GM12878 (cell line): Measurements from ENCODE around the gene OR51B4. TPM values are rescaled to one million over a fixed set of nuclear protein-coding genes. Genes with fewer than 3 reads are reported as not detected.

Experiments used
- ATAC-seq: fragments of 200-7000 bp; cut with Tn5 transposase; 3 replicates; pipeline ENCODE4 v1.9.1; 2020; ENCODE audit warnings: mild to moderate bottlenecking, moderate library complexity
- BruUV-seq: library from RNA; stranded (reverse); fragments of 400-500 nt; replicated peaks from 2 replicates; lab custom pipeline; 2021; lab: Mats Ljungman, UMichigan
- CTCF ChIA-PET: fragments of 300-600 bp; sonication (Branson Sonifier 250); formaldehyde crosslinking; extraction: SDS; loops from one replicate; lab custom pipeline; 2021; ENCODE audit warnings: inconsistent platforms; lab: Yijun Ruan, JAX
- POLR2A ChIA-PET: fragments of 350-600 bp; formaldehyde crosslinking; extraction: SDS; loops from one replicate; lab custom pipeline; 2021; ENCODE audit warnings: inconsistent platforms; lab: Charles Lee
- RAD21 ChIA-PET: fragments of 300-600 bp; sonication (Branson Sonifier 250); formaldehyde crosslinking; loops from one replicate; lab custom pipeline; 2023; ENCODE audit warnings: antibody characterized with exemption; ENCODE audit not compliant: unreplicated experiment; lab: Charles Lee
- SMC1A ChIA-PET: fragments of 300-600 bp; sonication (Branson Sonifier 250); formaldehyde crosslinking; loops from one replicate; lab custom pipeline; 2023; ENCODE audit not compliant: unreplicated experiment, uncharacterized antibody; lab: Charles Lee
- DNase-seq: peaks from one replicate; pipeline ENCODE4 v3.0.0-alpha.2; 2011; ENCODE audit warnings: low read depth, low spot score
- FAIRE-seq: peaks from 3 replicates; lab custom pipeline; 2011; peaks lifted over from hg19 to GRCh38; lab: Jason Lieb, UNC
- H2AFZ ChIP-seq: 2 replicates; pipeline ENCODE4 v1.6.0; 2011; ENCODE audit warnings: low read depth, low read length, control low read depth; ENCODE audit not compliant: control insufficient read depth
- H3K27ac ChIP-seq: 2 replicates; pipeline ENCODE4 v1.5.1; 2011; ENCODE audit warnings: control low read depth; ENCODE audit not compliant: control insufficient read depth, insufficient read depth
- H3K27me3 ChIP-seq, 2 experiments: replicated peaks in 1 of 2; 2 replicates each; pipeline versions ENCODE4 v1.6.0 to v1.6.1; 2011; ENCODE audit warnings: low read length in 1 of 2; ENCODE audit not compliant: control insufficient read depth in 2 of 2, insufficient read depth in 2 of 2
- H3K36me3 ChIP-seq, 2 experiments: 2 replicates each; pipeline ENCODE4 v1.5.1; 2011; ENCODE audit warnings: low read length in 1 of 2; ENCODE audit not compliant: control insufficient read depth in 2 of 2, insufficient read depth in 2 of 2
- H3K4me1 ChIP-seq: 2 replicates; pipeline ENCODE4 v1.6.1; 2011; ENCODE audit warnings: mild to moderate bottlenecking, low read length, moderate library complexity, mixed read lengths; ENCODE audit not compliant: control insufficient read depth, insufficient read depth
- H3K4me2 ChIP-seq: 2 replicates; pipeline ENCODE4 v1.6.0; 2011; ENCODE audit warnings: control low read depth; ENCODE audit not compliant: control insufficient read depth, insufficient read depth
- H3K4me3 ChIP-seq: fragments of 200-600 bp; sonication (generic); 2 replicates; pipeline ENCODE4 v1.5.1; 2016
- H3K79me2 ChIP-seq: 2 replicates; pipeline ENCODE4 v1.6.0; 2011; ENCODE audit warnings: low read length; ENCODE audit not compliant: control insufficient read depth, insufficient read depth
- H3K9ac ChIP-seq: 2 replicates; pipeline ENCODE4 v1.8.0; 2011; ENCODE audit warnings: low read length, control low read depth, mixed read lengths; ENCODE audit not compliant: control insufficient read depth, insufficient read depth
- H3K9me3 ChIP-seq: replicated peaks from 3 replicates; pipeline ENCODE4 v1.5.1; 2011; ENCODE audit warnings: mild to moderate bottlenecking, low read length; ENCODE audit not compliant: control insufficient read depth, insufficient read depth
- H4K20me1 ChIP-seq: 2 replicates; pipeline ENCODE4 v1.6.0; 2011; ENCODE audit not compliant: control insufficient read depth, insufficient read depth
- CHD2 ChIP-seq: IDR thresholded peaks from 2 replicates; pipeline ENCODE4 v1.6.1; 2011; ENCODE audit warnings: low read depth, low read length, improper control_type of control experiment, borderline replicate concordance
- CREB1 ChIP-seq: IDR thresholded peaks from 2 replicates; pipeline ENCODE4 v1.6.1; 2012; ENCODE audit warnings: low read depth, mild to moderate bottlenecking, inconsistent platforms
- NR2C2 ChIP-seq: IDR thresholded peaks from 2 replicates; pipeline ENCODE4 v1.6.1; 2011; ENCODE audit warnings: borderline replicate concordance, low read depth; ENCODE audit not compliant: control insufficient read depth, insufficient read length
- NR2F1 ChIP-seq: fragments of 450-650 bp; conservative IDR thresholded peaks from 2 replicates; pipeline ENCODE4 v1.6.1; 2017; ENCODE audit warnings: mild to moderate bottlenecking
- SIX5 ChIP-seq: IDR thresholded peaks from 2 replicates; pipeline ENCODE4 v1.6.1; 2011; ENCODE audit warnings: mild to moderate bottlenecking, low read depth, low read length, moderate library complexity; ENCODE audit not compliant: severe bottlenecking
- in situ Hi-C: fragments of 300-500 bp; cut with MboI; formaldehyde crosslinking; loops from 9 replicates; pipeline ENCODE4 v1.14.3; 2018; ENCODE audit warnings: mixed read lengths
- intact Hi-C: fragments of 100-400 bp; cut with micrococcal nuclease; formaldehyde crosslinking; loops from one replicate; pipeline ENCODE4 v1.14.2; 2022; ENCODE audit not compliant: unreplicated experiment
- polyA plus RNA-seq, 11 experiments: library from polyadenylated mRNA; depleted of rRNA in 4 of 11; unstranded in 6 of 11; stranded (reverse) in 5 of 11; fragments of >200 nt; fragmentation: Nextera tagmentation in 4 of 11; fragmentation: Illumina TruSeq in 1 of 11; extraction: Ambion mirVana in 4 of 11; extraction: Trizol in 1 of 11; gene quantifications; 1 replicate in 1 of 11; 2 replicates in 10 of 11; pipeline versions ENCODE4 v1.2.1 to v1.2.3, GENCODE V29; 2011 to 2016; ENCODE audit warnings: inconsistent platforms in 2 of 11, missing spikeins in 2 of 11, low read depth in 1 of 11
- total RNA-seq, 4 experiments: library from RNA; depleted of rRNA in 3 of 4; stranded (reverse); fragments of >200 nt in 3 of 4; fragmentation: Illumina TruSeq in 1 of 4; extraction: Trizol in 1 of 4; gene quantifications; 2 replicates each; pipeline versions ENCODE4 v1.2.1 to v1.2.3, GENCODE V29; 2013 to 2021
- TF ChIP-seq, protein P1 (sequence below): fragments of 450-650 bp; IDR thresholded peaks from 2 replicates; pipeline ENCODE4 v1.6.1; 2017; ENCODE audit warnings: mild to moderate bottlenecking
- TF ChIP-seq, protein P2 (sequence below): fragments of 450-650 bp; IDR thresholded peaks from 2 replicates; pipeline ENCODE4 v1.6.1; 2016; ENCODE audit warnings: mild to moderate bottlenecking, moderate library complexity, borderline replicate concordance
- TF ChIP-seq, protein P3 (sequence below): IDR thresholded peaks from 2 replicates; pipeline ENCODE4 v1.6.1; 2011; ENCODE audit warnings: borderline replicate concordance, low read depth, mild to moderate bottlenecking, moderate library complexity, low read length; ENCODE audit not compliant: insufficient read depth, poor library complexity, severe bottlenecking
- TF ChIP-seq, protein P4 (sequence below): fragments of 450-650 bp; IDR thresholded peaks from 2 replicates; pipeline ENCODE4 v1.6.1; 2016; ENCODE audit warnings: mild to moderate bottlenecking

Gene OR51B4
- total and polyA plus RNA-seq, 10 of the 15 experiments (the other 5 are each of a cell fraction or from before 2014, with no cell fraction given), result 0.23 to 2.1 TPM; not detected in 8

DNA sequence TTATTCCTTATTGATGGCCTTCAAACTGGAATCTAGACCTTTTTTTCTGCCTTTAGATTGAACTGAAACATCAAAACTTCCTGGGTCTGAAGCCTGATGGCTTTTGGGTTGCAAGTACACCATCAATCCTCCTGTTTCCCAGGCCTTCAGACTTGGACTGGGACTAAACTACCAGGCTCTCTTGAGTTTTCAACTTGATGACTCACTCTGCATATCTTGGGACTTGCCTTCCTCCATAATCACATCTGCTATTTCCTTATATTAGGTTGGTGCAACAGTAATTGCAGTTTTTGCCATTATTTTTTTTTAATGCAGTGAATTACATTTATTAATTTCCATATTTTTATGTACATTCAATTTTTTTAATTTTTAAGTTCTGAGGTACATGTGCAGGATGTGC lies 34.6 kb upstream of the OR51B4 start:
- no peak overlapping the region for H3K4me2 ChIP-seq
- TF ChIP-seq, protein P1, sequence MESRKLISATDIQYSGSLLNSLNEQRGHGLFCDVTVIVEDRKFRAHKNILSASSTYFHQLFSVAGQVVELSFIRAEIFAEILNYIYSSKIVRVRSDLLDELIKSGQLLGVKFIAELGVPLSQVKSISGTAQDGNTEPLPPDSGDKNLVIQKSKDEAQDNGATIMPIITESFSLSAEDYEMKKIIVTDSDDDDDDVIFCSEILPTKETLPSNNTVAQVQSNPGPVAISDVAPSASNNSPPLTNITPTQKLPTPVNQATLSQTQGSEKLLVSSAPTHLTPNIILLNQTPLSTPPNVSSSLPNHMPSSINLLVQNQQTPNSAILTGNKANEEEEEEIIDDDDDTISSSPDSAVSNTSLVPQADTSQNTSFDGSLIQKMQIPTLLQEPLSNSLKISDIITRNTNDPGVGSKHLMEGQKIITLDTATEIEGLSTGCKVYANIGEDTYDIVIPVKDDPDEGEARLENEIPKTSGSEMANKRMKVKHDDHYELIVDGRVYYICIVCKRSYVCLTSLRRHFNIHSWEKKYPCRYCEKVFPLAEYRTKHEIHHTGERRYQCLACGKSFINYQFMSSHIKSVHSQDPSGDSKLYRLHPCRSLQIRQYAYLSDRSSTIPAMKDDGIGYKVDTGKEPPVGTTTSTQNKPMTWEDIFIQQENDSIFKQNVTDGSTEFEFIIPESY, result no peak
- TF ChIP-seq NR2C2 (no peak), CHD2 (no peak), SIX5 (no peak), CREB1 (no peak), NR2F1 (no peak)
- TF ChIP-seq, protein P2, sequence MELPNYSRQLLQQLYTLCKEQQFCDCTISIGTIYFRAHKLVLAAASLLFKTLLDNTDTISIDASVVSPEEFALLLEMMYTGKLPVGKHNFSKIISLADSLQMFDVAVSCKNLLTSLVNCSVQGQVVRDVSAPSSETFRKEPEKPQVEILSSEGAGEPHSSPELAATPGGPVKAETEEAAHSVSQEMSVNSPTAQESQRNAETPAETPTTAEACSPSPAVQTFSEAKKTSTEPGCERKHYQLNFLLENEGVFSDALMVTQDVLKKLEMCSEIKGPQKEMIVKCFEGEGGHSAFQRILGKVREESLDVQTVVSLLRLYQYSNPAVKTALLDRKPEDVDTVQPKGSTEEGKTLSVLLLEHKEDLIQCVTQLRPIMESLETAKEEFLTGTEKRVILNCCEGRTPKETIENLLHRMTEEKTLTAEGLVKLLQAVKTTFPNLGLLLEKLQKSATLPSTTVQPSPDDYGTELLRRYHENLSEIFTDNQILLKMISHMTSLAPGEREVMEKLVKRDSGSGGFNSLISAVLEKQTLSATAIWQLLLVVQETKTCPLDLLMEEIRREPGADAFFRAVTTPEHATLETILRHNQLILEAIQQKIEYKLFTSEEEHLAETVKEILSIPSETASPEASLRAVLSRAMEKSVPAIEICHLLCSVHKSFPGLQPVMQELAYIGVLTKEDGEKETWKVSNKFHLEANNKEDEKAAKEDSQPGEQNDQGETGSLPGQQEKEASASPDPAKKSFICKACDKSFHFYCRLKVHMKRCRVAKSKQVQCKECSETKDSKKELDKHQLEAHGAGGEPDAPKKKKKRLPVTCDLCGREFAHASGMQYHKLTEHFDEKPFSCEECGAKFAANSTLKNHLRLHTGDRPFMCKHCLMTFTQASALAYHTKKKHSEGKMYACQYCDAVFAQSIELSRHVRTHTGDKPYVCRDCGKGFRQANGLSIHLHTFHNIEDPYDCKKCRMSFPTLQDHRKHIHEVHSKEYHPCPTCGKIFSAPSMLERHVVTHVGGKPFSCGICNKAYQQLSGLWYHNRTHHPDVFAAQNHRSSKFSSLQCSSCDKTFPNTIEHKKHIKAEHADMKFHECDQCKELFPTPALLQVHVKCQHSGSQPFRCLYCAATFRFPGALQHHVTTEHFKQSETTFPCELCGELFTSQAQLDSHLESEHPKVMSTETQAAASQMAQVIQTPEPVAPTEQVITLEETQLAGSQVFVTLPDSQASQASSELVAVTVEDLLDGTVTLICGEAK, result no peak
- TF ChIP-seq, protein P3, sequence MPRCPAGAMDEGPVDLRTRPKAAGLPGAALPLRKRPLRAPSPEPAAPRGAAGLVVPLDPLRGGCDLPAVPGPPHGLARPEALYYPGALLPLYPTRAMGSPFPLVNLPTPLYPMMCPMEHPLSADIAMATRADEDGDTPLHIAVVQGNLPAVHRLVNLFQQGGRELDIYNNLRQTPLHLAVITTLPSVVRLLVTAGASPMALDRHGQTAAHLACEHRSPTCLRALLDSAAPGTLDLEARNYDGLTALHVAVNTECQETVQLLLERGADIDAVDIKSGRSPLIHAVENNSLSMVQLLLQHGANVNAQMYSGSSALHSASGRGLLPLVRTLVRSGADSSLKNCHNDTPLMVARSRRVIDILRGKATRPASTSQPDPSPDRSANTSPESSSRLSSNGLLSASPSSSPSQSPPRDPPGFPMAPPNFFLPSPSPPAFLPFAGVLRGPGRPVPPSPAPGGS, result no peak
- TF ChIP-seq, protein P4, sequence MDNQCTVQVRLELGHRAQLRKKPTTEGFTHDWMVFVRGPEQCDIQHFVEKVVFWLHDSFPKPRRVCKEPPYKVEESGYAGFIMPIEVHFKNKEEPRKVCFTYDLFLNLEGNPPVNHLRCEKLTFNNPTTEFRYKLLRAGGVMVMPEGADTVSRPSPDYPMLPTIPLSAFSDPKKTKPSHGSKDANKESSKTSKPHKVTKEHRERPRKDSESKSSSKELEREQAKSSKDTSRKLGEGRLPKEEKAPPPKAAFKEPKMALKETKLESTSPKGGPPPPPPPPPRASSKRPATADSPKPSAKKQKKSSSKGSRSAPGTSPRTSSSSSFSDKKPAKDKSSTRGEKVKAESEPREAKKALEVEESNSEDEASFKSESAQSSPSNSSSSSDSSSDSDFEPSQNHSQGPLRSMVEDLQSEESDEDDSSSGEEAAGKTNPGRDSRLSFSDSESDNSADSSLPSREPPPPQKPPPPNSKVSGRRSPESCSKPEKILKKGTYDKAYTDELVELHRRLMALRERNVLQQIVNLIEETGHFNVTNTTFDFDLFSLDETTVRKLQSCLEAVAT, result no peak
- TF ChIP-seq, all 136 proteins: peak for 0
- Histone ChIP-seq H4K20me1 (no peaks in the 10 kb centered on the region), H3K79me2 (no peaks in the 10 kb centered on the region), H3K27ac (no peak overlapping the region), H3K4me1 (no peaks in the 10 kb centered on the region), H3K9ac (no peak overlapping the region), H2AFZ (no peak overlapping the region), H3K9me3 (no peaks in the 10 kb centered on the region), H3K36me3 (no peaks in the 10 kb centered on the region), H3K4me3 (no peak overlapping the region), H3K27me3 (no peaks in the 10 kb centered on the region)
- intact Hi-C loops, result no loop called here
- ChIA-PET POLR2A (no interaction called here), SMC1A (no interaction called here), RAD21 (no interaction called here), CTCF (no interaction called here)
- ATAC-seq (no peak), DNase-seq (no peak), FAIRE-seq (no peak)
- in situ Hi-C loops, result loop anchor here (25.0 kb wide), 1 partner anchor 1474 kb away; the partner anchor contains the start of gene STIM1
- BruUV-seq, result no TSS peak
